Measurements from ENCODE around the gene GOPC.

GRCh38 chr6:117568831-117569410, 33.4 kb downstream of the GOPC start:
- TF ChIP-seq CTCF (conservative IDR thresholded peaks at IDR 0.05; ENCODE audit: low read depth, low read length): no peak
- no peak for TF ChIP-seq CHD1 (IDR thresholded peaks at IDR 0.05; ENCODE audit: low read depth, low read length)
- no peak for TF ChIP-seq POLR2A (IDR thresholded peaks at IDR 0.05; ENCODE audit: low read depth, low read length)
- no peak for TF ChIP-seq CEBPB (IDR thresholded peaks at IDR 0.05; ENCODE audit: low read depth, low read length)
- TF ChIP-seq RCOR1 (IDR thresholded peaks at IDR 0.05; ENCODE audit: insufficient replicate concordance, low read length): no peak
- TF ChIP-seq ELK1 (IDR thresholded peaks at IDR 0.05; ENCODE audit: borderline replicate concordance, low read depth, low read length): no peak
